ENCODE data around the gene ST13. TPM values are rescaled to one million over a fixed set of nuclear protein-coding genes. Genes with fewer than 3 reads are reported as not detected.

ST13 gene
- total RNA-seq, 4 donors from 2014 or later: 161 to 206 (median 202) TPM

GRCh38 chr22:40889116-40889515 lies 32.7 kb upstream of the ST13 start:
- H3K9me3 ChIP-seq: no peaks in the 10 kb centered on the region
- H3K4me1 ChIP-seq: no peaks in the 10 kb centered on the region
- intact Hi-C loops (cut with DNase I): no loop called here
- H3K27ac ChIP-seq: no peak overlapping the region
- TF ChIP-seq CTCF (IDR thresholded peaks at IDR 0.05) (no peak), POLR2A (IDR thresholded peaks at IDR 0.05) (no peak)
- H3K36me3 ChIP-seq: peaks cover 6 to 28% of the 10 kb centered on the region in 2 donors
- no peaks in the 10 kb centered on the region for H3K27me3 ChIP-seq
- no peak overlapping the region for H3K4me3 ChIP-seq (replicated peaks in 1 of 3)
- DNase-seq: no peak

- no peaks in the 10 kb centered on the region for H3K27me3 ChIP-seq
- 96 to 97% methylated on average over 2 of the region's 2 CpGs for WGBS, 2 donors
- TF ChIP-seq POLR2A (IDR thresholded peaks at IDR 0.05) (no peak), CTCF (IDR thresholded peaks at IDR 0.05) (no peak)
- no peak for DNase-seq
- peaks cover 0 to 10% of the 10 kb centered on the region in 2 donors for H3K4me1 ChIP-seq
- intact Hi-C loops (cut with DNase I): no loop called here
- no peaks in the 10 kb centered on the region for H3K9me3 ChIP-seq
- H3K4me3 ChIP-seq (replicated peaks in 1 of 3): no peak overlapping the region
- no peak overlapping the region for H3K27ac ChIP-seq
- peaks cover 9 to 15% of the 10 kb centered on the region in 2 donors for H3K36me3 ChIP-seq
Measured at GRCh38 chr22:40878922-40879321, 22.5 kb upstream of the ST13 start.

- Histone ChIP-seq H3K9me3 (no peaks in the 10 kb centered on the region), H3K36me3 (peaks cover 9% of the 10 kb centered on the region in 2 donors), H3K4me3 (replicated peaks in 1 of 3) (no peak overlapping the region), H3K27me3 (no peaks in the 10 kb centered on the region), H3K27ac (peak overlapping the region; percentile 46 to 69 (median 62)), H3K4me1 (peaks cover 0 to 10% of the 10 kb centered on the region in 2 donors)
- intact Hi-C loops (cut with DNase I): no loop called here
- 24 to 26% methylated on average over 3 of the region's 3 CpGs for whole genome bisulfite sequencing, 2 donors
- DNase-seq: no peak
- TF ChIP-seq CTCF (IDR thresholded peaks at IDR 0.05): no peak
- no peak for TF ChIP-seq POLR2A (IDR thresholded peaks at IDR 0.05)
Measured at GRCh38 chr22:40877488-40877887, 21.0 kb upstream of the ST13 start.

- 46 to 60% methylated on average over 1 of the region's 1 CpG for WGBS, 2 donors
- Histone ChIP-seq H3K4me1 (peaks cover 0 to 10% of the 10 kb centered on the region in 2 donors), H3K27ac (peak overlapping the region; percentile 12 to 69 (median 46)), H3K27me3 (no peaks in the 10 kb centered on the region), H3K9me3 (no peaks in the 10 kb centered on the region), H3K4me3 (replicated peaks in 1 of 3) (no peak overlapping the region), H3K36me3 (peaks cover 3 to 4% of the 10 kb centered on the region in 2 donors)
- intact Hi-C loops (cut with DNase I): no loop called here
- TF ChIP-seq POLR2A (IDR thresholded peaks at IDR 0.05) (no peak), CTCF (IDR thresholded peaks at IDR 0.05) (no peak)
- DNase-seq: no peak
Measured at GRCh38 chr22:40876907-40877306, 20.5 kb upstream of the ST13 start.

- Histone ChIP-seq H3K4me1 (peaks cover 3 to 10% of the 10 kb centered on the region in 2 donors), H3K4me3 (replicated peaks in 1 of 3) (no peak overlapping the region), H3K27me3 (no peaks in the 10 kb centered on the region), H3K9me3 (no peaks in the 10 kb centered on the region), H3K36me3 (no peaks in the 10 kb centered on the region), H3K27ac (no peak overlapping the region)
- 94 to 99% methylated on average over 3 of the region's 3 CpGs for WGBS, 2 donors
- TF ChIP-seq POLR2A (IDR thresholded peaks at IDR 0.05): no peak
- no peak for TF ChIP-seq CTCF (IDR thresholded peaks at IDR 0.05)
- intact Hi-C loops (cut with DNase I): no loop called here
- DNase-seq: no peak
Measured at GRCh38 chr22:40875111-40875510, 18.7 kb upstream of the ST13 start.

Measured in thyroid gland (tissue), 4 donors.